H54 (cell line): ENCODE data around the gene CHMP4B.

Experiments used
- DNase-seq: peaks from one replicate; pipeline ENCODE4 v3.0.0; 2011; ENCODE audit warnings: low spot score, mixed read lengths; ENCODE audit not compliant: insufficient read length
- FAIRE-seq: peaks from 3 replicates; lab custom pipeline; 2011; peaks lifted over from hg19 to GRCh38; lab: Jason Lieb, UNC
- POLR2A ChIP-seq: IDR thresholded peaks from 2 replicates; pipeline ENCODE4 v1.6.1; 2011; ENCODE audit warnings: low read depth, mild to moderate bottlenecking, low read length

The CHMP4B gene

DNA sequence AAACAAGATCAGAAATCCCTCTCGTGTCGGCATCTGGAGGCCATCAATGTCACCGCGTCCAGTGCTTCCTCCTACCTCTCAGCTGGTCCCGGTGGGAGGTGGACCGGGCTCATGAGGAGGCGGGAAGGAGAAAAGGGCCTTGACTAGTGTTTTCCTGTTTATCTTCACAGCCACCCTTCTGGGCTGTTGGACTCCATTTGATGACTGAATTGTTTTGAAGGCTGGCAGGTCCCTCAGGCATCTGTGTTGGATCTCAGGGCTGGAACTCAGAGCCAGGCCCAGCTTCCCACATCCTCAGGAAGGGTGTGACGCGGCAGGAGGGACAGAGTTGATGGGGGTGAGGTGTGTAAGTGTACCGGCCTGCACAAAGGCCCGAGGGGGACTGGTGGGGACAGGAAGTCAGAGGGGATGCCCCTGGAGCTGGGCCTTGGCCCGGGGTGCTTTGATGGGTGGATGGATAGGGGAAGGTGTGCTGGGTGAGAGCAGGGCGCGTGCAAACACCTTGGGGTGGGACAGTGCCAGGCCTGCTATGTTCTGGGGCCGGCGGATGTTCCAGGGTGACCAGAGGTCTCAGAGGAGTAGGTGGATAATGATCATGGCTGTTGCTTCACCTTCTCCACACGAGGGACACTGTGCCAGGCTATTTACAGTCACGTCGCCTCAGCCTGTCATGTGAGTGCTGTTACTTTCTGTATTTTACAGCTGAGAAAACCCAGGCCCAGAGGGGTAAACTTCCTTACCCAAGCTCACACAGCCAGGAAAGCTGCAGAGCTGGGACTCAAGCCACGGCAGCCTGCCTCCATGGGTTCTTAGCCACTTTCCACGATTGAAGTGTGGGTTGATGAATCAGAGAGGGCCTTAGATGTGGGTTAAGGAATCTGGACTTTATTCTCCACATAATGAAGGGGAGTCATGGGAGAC lies 17.9 kb upstream of the CHMP4B start:
- FAIRE-seq = no peak
- DNase-seq = no peak
- TF ChIP-seq POLR2A = no peak

- FAIRE-seq = no peak
- no peak for DNase-seq
- no peak for TF ChIP-seq POLR2A
Observed at GRCh38 chr20:33796263-33796906, 14.8 kb upstream of the CHMP4B start.

- TF ChIP-seq POLR2A = no peak
- DNase-seq (no peak), FAIRE-seq (no peak)
Observed at GRCh38 chr20:33796907-33797544, 14.1 kb upstream of the CHMP4B start.

GRCh38 chr20:33798444-33798843 lies 12.7 kb upstream of the CHMP4B start:
- DNase-seq (no peak), FAIRE-seq (no peak)
- no peak for TF ChIP-seq POLR2A

DNA sequence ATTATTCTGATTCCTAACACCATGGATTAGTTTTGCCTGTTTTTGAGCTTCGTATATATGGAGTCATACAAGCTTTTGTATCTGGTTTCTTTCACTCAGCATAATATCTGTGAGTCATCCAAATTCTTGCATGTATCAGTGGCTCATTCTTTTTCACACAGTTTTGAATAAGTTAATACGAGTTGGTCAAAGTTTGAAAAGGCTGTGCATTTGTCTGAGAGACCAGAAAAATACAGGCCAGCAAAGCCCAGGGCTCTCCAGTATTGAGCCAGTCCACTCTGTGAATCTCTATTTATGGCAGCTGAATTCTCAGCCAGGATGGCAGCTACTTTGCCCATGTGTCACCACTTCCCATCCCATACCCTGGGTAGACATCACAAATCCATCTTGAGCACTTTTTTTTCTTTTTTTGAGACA lies 7.2 kb upstream of the CHMP4B start:
- TF ChIP-seq POLR2A = no peak
- DNase-seq (peak; percentile 77), FAIRE-seq (no peak)

- DNase-seq = no peak
- FAIRE-seq = no peak
- TF ChIP-seq POLR2A = no peak
Observed at GRCh38 chr20:33808388-33808787, 2.8 kb upstream of the CHMP4B start.

DNA sequence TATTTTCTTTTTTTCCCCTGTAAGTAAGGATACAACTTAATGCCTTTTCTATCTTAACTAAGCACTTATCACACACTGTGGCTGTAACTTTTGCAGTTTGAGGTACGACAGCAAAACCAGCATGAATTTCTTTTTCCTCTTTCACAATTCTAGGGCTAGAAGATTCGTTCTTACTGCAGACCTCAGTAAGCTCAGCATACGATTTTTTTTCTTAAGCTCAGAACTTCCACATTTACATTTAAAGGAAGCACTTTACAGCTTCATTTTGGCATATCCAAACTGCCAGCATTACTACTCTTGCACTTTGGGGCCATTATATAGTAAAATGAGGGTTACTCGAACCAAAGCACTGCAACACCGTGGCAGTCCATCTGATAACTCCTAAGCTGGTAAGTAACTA lies 889 bp upstream of the CHMP4B start:
- no peak for DNase-seq
- no peak for TF ChIP-seq POLR2A
- no peak for FAIRE-seq

DNA sequence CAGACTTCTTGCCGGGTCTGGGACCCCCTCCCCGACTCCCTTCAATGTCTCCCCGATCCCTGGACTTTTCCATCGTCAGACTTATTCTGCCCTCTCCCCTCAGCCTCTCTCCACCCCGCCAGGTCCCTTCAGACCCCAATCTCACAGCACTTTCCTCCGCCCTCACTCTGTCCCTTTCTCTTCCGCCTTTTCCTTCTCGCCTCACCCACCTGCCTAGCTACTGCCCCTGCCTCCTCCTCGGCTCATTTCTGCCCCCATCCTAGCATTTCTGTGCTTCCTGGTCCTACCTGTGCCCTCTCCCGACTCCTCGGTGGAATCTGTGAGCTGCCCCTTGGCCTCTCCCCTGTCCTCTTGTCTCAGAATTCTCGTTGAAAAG lies 616 bp downstream of the CHMP4B start:
- no peak for FAIRE-seq
- no peak for DNase-seq
- no peak for TF ChIP-seq POLR2A

DNA sequence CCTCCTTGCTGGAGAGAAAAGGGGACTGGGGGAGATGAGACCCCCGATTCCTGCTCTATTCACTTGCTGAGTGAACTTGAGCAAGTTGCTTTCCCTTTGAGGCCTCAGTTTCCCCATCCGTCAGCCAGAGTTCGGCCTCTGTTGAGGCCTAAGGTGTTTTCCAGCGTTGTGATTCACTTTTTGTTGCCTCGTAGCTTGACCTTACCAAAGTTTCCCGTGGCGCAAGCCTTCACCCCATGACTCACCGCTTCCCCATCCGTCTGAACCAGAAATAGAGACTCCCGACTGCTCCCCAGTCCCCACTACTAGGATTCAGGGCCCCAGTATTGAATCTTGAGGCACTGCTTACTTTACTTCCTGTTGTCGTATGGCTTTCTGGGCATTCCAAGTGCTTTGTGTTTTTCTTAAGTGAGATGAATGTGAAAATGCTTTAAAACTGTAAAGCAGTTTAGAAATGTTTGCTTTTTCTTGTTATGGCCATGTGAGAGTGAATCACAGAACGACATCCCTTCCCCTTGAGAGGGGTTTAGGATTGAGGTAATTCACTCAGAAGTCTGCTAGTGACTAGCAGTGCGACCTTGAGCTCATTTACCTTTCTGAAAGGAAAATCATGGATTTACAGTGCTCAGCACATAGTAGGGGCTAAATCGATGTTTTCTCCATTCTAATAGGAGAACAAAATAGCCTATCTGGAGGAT lies 1.2 kb downstream of the CHMP4B start:
- FAIRE-seq = peak; percentile 11
- peak; percentile 88 for DNase-seq
- no peak for TF ChIP-seq POLR2A

DNA sequence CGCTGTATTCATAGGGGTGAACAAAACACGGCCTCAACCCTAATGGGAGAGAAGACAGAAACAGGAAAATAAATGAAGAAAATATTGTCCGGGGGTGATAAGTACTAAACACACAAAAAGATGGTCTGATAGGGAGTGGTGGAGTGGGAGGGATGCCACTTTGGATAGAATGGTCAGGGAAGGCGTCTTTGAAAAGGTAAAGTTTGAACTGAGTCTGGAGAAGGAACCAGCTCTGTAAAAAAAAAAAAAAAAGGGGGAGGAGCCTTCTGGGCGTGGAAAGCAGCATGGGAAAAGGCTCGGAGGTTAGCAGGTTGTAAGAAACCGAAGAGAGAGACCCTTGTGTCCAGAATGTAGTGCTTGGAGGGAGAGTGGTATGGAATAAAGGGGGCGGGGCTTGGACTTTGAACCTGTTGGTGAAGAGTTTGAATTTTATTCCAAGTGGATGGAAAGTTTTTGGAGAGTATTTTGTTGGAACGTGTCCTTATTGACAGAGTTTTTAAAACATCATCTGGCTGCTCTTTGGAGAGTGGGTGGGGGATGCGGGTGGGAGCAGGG lies 1.8 kb downstream of the CHMP4B start:
- DNase-seq (no peak), FAIRE-seq (no peak)
- TF ChIP-seq POLR2A = no peak

- DNase-seq = no peak
- no peak for FAIRE-seq
- no peak for TF ChIP-seq POLR2A
Observed at GRCh38 chr20:33814238-33814712, 3.1 kb downstream of the CHMP4B start.

DNA sequence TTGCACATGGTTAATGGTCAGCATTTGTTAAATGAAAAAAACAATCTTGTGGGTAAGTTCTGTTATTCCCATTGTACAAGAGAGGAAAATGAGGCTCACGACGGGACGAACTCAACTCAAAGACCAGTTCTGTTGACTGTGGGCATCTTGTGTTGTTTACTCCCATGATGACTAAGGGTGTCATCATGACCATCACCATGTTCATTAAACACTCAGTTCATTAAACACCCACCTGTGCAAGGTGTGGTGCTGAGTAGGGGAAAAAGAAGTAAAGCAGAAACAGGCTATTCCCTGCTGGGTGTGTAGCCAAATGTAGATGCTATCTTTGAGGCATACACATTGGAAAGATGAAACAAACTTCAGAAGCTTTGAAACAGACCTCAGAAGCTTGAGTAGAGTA lies 4.5 kb downstream of the CHMP4B start:
- DNase-seq (no peak), FAIRE-seq (no peak)
- no peak for TF ChIP-seq POLR2A

DNA sequence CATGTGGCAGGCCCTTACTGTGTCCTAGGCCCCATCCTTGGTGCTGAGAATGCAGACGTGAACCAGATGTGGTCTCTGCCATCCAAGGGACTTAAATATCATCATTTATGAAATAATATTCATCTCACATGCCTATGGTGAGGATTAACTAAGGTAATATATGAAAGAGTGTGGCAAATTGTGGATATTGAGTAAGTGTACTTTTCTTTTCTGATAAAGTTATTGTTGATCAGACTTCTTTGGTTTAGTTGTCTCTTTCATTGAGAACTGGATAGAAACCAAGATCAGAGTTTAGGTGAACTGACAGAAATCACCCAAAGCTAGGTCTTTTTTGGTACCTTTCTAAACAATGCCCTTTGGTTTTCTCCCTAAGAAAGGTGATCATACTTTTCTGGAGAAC lies 5.0 kb downstream of the CHMP4B start:
- FAIRE-seq (no peak), DNase-seq (no peak)
- no peak for TF ChIP-seq POLR2A
